A673 (cell line): ENCODE data around the gene ELOVL5.

Source experiments
- EZH2 ChIP-seq: fragments of 200-600 bp; sonication (generic); IDR thresholded peaks from 2 replicates; pipeline ENCODE4 v1.6.1; 2017; ENCODE audit warnings: borderline replicate concordance, low read depth, mild to moderate bottlenecking, mixed read lengths, antibody characterized with exemption, low read length; ENCODE audit not compliant: poor library complexity, severe bottlenecking
- TF ChIP-seq, protein P1 (sequence below): fragments of 300-800, 200-600 bp; sonication (generic); conservative IDR thresholded peaks from 2 replicates; pipeline ENCODE4 v1.5.1; 2017; ENCODE audit warnings: low read depth, mild to moderate bottlenecking, antibody characterized with exemption, low read length, moderate library complexity, mixed read lengths

DNA sequence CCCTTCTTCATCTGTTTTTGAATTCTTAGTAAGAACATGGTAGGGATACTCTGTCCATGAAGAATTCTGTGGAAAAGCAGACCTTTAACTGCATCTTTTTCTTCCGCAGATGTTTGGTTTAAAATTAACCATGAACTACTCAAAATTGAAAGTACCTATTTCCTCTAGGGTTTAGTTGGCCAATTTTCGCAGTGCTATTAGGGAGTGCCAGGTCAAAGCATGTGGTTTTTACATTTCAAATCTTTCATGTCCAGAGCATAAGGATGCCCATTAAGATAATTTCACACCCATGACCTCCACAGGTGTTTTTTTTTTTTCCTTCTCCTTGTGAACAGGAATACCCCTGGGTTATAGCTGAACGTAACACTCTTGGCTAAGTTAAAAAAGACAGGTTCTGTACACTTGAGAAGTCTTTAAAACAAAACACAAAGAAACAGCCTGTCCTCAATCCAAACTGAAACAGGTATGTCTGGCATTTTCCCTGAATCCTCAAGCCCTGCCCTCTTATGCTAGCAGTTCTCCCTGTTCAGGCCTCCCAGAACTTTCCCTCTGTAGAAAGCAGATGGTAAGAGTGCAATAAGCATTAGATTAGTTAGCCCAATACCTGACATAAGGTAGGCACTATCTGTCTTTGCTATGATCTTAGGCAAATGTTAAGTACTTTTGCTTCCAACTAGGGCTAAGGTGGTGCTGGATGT, 67.1 kb downstream of the ELOVL5 start:
- TF ChIP-seq, protein P1, sequence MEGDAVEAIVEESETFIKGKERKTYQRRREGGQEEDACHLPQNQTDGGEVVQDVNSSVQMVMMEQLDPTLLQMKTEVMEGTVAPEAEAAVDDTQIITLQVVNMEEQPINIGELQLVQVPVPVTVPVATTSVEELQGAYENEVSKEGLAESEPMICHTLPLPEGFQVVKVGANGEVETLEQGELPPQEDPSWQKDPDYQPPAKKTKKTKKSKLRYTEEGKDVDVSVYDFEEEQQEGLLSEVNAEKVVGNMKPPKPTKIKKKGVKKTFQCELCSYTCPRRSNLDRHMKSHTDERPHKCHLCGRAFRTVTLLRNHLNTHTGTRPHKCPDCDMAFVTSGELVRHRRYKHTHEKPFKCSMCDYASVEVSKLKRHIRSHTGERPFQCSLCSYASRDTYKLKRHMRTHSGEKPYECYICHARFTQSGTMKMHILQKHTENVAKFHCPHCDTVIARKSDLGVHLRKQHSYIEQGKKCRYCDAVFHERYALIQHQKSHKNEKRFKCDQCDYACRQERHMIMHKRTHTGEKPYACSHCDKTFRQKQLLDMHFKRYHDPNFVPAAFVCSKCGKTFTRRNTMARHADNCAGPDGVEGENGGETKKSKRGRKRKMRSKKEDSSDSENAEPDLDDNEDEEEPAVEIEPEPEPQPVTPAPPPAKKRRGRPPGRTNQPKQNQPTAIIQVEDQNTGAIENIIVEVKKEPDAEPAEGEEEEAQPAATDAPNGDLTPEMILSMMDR = no peak
- TF ChIP-seq EZH2 = no peak
